PFSK-1 (cell line): ENCODE results near the gene PAAF1.

Source experiments
- FOXP2 ChIP-seq: optimal IDR thresholded peaks from 2 replicates; pipeline ENCODE3; 2011; ENCODE audit warnings: borderline replicate concordance, control low read depth, inconsistent platforms; ENCODE audit not compliant: insufficient read depth; ENCODE audit errors: extremely low read length, extremely low read depth
- POLR2AphosphoS5 ChIP-seq: IDR thresholded peaks from 2 replicates; pipeline ENCODE4 v1.6.1; 2012; ENCODE audit warnings: low read depth, mild to moderate bottlenecking, control low read depth, low read length, moderate library complexity
- SIN3A ChIP-seq: IDR thresholded peaks from 2 replicates; pipeline ENCODE4 v1.6.1; 2012; ENCODE audit warnings: mild to moderate bottlenecking, low read length, moderate library complexity, borderline replicate concordance; ENCODE audit not compliant: insufficient read depth
- TAF1 ChIP-seq: IDR thresholded peaks from 2 replicates; pipeline ENCODE4 v1.6.1; 2012; ENCODE audit warnings: low read length, control low read depth, borderline replicate concordance; ENCODE audit not compliant: insufficient read depth
- TF ChIP-seq, protein P1 (sequence below), 2 experiments: IDR thresholded peaks; 2 replicates each; pipeline versions ENCODE4 v1.6.1 to v1.8.0; 2011 to 2012; ENCODE audit warnings: low read depth in 2 of 2, low read length in 2 of 2, control low read depth in 1 of 2, inconsistent platforms in 1 of 2, mild to moderate bottlenecking in 1 of 2, moderate library complexity in 1 of 2; ENCODE audit not compliant: insufficient read depth in 1 of 2

The PAAF1 gene

DNA sequence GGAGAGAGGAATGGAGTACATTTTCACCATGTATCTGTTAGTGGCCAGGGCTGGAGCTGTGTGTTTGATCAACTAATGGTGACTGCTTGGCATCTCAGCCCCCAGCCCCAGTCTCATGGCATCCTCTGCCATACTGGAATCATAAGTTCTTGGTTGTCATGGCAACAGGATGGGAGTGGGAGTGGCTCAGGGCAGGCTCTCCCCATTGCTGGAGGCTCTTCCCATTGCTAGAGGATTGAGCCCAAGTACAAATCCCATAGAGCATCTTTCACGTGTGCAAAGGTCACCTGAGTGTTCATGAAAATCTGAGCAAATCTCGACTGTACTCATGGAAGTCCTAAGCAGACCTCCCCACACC is 88.9 kb downstream of the PAAF1 start:
- TF ChIP-seq SIN3A (no peak), POLR2AphosphoS5 (no peak), FOXP2 (no peak), TAF1 (no peak)
- TF ChIP-seq, protein P1, sequence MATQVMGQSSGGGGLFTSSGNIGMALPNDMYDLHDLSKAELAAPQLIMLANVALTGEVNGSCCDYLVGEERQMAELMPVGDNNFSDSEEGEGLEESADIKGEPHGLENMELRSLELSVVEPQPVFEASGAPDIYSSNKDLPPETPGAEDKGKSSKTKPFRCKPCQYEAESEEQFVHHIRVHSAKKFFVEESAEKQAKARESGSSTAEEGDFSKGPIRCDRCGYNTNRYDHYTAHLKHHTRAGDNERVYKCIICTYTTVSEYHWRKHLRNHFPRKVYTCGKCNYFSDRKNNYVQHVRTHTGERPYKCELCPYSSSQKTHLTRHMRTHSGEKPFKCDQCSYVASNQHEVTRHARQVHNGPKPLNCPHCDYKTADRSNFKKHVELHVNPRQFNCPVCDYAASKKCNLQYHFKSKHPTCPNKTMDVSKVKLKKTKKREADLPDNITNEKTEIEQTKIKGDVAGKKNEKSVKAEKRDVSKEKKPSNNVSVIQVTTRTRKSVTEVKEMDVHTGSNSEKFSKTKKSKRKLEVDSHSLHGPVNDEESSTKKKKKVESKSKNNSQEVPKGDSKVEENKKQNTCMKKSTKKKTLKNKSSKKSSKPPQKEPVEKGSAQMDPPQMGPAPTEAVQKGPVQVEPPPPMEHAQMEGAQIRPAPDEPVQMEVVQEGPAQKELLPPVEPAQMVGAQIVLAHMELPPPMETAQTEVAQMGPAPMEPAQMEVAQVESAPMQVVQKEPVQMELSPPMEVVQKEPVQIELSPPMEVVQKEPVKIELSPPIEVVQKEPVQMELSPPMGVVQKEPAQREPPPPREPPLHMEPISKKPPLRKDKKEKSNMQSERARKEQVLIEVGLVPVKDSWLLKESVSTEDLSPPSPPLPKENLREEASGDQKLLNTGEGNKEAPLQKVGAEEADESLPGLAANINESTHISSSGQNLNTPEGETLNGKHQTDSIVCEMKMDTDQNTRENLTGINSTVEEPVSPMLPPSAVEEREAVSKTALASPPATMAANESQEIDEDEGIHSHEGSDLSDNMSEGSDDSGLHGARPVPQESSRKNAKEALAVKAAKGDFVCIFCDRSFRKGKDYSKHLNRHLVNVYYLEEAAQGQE (IDR thresholded peaks at IDR 0.05; ENCODE audit: insufficient read depth in 1 of 2, low read depth in 2 of 2, low read length in 2 of 2) = no peak

DNA sequence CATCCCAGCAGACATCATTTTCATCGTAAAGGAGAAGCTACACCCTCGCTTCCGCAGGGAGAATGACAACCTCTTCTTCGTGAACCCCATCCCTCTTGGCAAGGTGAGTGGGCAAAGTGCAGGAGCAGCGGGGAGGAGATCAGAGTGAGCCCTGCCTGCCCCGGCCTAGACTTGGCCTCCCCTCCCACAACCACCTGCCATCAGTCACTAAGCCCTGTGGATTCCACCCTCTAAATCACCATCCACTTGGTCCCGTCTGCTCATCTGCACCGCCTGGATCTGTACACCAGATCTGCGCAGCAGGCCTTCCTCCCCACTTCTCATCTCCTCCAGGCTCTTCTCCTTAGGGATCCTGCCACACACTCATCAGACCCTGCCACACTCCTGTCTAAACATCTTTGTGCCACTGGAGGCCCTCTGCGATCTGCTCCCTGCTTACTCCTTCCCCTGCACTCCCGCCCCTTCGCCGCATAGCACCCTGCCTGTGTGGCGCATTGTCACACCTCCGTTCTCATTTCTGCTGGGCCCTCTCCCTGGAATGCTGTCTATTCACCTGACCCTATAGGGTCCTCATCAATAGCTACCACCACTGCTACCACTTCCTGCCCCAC is 91.7 kb downstream of the PAAF1 start:
- TF ChIP-seq FOXP2 = no peak
- TF ChIP-seq POLR2AphosphoS5 = no peak
- TF ChIP-seq, protein P1 (IDR thresholded peaks at IDR 0.05; ENCODE audit: insufficient read depth in 1 of 2, low read depth in 2 of 2, low read length in 2 of 2) = no peak

DNA sequence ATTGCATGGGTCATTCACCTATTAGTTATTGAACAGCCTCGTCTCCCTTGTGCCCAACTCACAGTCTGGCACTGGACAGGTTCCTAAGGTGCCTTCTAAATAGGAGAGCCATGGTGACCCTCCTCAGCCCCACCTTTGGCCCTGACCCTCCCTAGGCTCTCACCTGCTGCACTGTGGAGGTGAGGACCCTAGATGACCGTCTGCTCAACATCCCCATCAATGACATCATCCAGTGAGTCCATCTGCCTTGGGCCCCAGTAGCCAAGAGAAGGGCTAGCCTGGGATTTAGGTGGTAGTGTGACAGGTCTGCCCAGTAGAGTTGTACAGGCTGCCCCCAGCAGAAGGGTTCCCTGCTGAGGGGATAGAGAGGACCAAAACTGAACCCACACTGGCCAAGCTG is 92.3 kb downstream of the PAAF1 start:
- TF ChIP-seq TAF1 (no peak), SIN3A (no peak), FOXP2 (no peak), POLR2AphosphoS5 (no peak)
- TF ChIP-seq, protein P1 (IDR thresholded peaks at IDR 0.05; ENCODE audit: insufficient read depth in 1 of 2, low read depth in 2 of 2, low read length in 2 of 2) = no peak

DNA sequence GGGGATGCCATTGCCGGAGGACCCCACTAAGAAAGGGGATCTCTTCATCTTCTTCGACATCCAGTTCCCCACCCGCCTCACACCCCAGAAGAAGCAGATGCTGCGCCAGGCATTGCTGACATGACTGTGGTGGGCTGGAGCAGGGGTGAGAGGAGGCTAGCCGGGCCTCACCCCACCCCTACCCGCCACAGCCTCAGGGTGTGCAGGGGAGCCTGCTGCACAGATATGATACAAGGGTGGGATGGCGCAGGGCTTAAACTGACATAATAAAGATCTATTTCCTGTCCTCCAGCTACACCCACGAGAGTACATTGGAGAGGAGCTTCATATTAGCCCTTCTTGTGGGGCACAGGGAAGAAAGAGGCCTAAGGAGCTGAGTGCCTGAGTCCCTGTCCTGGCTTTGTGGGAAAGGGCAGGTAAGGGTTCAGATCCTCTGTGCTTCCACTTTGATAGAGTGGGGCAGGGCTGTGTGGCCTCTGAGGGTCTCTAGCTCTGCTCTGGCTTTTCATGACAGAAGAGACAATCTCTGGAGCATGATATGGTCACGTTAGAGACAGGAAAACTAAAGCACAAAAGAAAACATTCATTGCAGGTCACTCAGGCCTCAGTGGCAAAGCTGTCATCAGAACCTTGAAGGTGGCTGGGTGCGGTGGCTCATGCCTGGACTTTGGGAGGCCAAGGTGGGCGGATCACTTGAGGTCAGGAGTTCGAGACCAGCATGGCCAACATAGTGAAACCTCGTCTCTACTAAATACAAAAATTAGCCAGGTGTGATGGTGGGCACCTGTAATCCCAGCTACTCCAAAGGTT is 93.4 kb downstream of the PAAF1 start:
- TF ChIP-seq TAF1 (no peak), SIN3A (no peak), FOXP2 (no peak), POLR2AphosphoS5 (no peak)
- TF ChIP-seq, protein P1 (IDR thresholded peaks at IDR 0.05; ENCODE audit: insufficient read depth in 1 of 2, low read depth in 2 of 2, low read length in 2 of 2) = no peak
